NK-92 (cell line): ENCODE data around the gene FRY.

Experiments
- DNase-seq: peaks from one replicate; lab custom pipeline; 2025; ENCODE audit not compliant: unreplicated experiment; lab: John Stamatoyannopoulos, UW

FRY gene

DNA sequence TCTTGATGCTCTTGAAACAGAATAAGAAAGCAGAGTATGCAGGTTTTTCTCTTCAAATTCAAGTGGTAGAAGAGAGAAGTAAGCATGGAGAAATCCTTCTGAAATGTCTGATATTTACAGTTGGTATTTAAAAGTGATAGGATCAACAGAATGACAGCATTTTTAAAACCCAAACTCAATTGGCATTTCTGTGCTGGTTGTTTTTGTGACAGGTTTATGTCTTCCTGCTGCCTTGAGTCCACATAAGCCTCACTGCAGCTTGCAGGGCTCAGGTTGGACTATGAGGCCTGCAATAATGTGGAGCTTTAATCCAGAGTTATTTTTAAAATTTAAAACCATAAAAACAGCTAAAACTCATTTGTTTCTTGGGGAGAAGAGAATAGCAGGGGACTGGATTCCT is 178.5 kb downstream of the FRY start:
- DNase-seq: no peak

DNA sequence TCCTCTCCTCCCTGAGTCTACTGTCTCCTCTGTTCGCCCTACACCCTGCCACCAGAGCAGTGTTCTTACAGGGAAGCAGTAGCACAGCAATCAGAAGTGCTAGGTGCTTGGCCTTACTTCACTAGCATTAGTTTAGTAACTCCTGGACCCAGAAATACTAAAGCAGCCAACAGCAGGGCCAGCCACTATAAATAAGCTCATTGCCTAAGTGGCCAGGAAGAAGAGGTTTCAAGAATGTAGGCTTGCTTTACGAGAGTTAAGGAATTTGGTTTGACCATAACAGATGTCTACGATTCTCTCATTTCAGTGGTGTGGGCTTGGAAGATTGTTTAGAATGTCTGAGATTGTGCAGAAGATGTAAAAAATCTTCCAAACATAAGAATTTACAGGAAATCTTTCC is 180.2 kb downstream of the FRY start:
- DNase-seq: no peak

DNA sequence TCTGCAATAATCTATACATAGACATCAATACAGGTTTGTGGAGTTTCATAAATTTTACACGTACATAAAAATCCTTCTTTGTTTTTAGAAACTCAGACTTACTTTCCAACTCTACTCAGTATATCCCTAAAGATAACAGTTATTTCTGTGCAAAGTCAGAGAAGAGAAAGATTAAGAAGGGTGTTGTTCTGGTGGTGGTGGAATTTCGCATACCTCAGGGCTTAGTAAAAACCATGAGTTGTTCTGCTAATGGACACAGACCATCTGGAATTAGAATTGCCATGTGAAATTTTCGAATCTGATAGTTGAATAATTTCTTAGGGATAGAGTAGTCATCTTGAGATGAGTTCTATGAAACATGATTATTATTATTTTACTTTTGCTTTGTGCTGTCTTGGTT is 180.8 kb downstream of the FRY start:
- DNase-seq: no peak

DNA sequence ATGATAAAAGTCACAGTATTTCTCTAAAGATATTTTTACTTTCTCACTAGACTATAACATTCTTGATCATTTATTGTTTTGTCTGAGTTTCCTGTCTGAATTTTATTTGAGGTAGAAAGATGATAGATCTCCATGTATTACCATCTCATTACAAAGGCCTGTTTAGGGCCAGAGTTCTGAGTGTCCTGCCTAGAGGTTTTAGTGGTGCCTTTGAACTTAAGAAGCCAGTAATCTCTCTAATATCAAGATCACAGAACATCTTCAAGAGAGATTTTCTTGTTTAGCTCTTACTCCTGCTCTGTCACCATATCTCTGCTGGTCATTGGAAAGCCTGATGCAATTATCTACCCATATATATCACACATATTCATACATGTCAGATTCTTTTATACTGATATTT is 182.1 kb downstream of the FRY start:
- DNase-seq: no peak

DNA sequence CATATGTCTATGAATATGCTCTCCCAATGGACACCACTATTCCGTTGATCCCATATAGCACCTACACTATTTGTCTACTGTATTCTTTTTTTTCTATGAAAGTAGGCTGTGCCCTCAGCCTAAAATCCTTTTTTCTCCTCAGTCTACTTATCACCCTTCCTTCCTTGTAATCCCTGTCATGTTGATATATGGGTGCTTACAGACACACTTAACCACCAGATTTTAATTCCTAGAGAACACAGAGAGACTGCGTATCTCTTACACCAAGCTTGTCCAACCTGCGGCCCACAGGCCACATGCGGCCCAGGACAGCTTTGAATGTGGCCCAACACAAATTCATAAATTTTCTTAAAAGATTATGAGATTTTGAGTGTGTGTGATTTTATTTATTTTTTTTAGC is 182.5 kb downstream of the FRY start:
- no peak for DNase-seq

DNA sequence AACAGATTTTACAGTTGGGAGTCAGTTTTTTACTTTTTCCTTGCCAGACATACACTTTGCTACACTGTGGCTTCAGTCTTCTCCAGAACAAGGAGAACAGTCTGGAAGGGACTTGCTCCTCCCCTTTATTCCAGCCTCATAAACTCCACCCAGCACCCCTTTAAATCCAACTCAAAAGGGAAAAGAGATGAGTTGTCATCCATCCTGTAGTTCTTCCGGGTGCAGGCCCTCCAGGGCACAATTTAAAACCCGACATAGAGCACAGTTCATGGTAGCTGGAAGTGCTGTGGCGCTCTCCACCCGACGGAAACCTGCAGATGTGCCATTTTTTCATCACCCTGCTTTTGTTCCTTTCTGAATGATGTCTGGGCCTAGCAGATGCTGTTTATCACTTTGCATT is 184.7 kb downstream of the FRY start:
- no peak for DNase-seq

DNA sequence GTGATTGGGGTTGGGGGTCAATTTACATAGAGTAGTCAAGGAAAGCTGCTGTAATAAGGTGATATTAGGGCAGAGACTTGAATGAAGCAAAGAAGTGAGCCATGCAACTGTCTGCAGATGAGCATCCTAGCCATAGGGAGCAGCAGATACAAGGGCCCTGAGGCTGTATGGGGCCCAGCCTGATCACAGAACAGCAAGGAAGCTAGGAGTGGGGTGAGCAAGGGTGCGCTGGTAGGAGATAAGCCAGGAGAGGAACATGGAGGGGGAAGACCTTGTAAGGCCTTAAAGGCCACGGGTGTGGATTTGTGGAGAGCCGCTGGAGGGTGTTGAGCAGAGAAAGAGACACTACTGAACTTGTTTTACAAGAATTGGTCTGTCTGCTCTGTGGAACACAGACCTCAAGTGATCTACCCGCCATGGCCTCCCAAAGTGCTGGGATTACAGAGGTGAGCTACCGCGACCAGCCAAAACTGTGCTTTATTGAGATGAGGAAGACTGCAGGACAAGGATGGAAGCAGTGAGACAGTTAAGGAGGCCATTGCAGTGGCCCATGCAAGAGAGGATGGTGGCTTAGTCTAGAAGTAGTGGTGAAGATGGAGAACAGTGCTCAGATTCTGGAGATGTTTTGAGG is 190.6 kb downstream of the FRY start:
- DNase-seq: no peak

DNA sequence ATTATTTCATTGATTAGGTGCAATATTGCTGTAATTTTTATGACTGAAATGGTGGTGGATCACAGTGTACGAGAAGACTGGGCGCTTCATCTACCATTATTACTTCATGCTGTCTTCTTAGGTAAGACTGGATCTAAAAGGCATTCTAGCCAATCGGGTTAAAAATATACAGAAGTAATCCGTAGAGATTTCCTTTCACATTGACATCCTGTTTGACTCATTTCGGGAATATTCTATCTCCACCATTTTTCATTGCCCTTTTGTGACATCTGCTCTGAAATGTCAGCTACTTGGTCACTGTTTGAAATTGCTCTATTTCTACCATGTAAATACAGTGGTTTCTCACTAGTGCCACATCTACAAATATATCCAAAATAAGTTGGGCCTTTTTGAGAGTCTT is 193.3 kb downstream of the FRY start:
- DNase-seq: no peak

DNA sequence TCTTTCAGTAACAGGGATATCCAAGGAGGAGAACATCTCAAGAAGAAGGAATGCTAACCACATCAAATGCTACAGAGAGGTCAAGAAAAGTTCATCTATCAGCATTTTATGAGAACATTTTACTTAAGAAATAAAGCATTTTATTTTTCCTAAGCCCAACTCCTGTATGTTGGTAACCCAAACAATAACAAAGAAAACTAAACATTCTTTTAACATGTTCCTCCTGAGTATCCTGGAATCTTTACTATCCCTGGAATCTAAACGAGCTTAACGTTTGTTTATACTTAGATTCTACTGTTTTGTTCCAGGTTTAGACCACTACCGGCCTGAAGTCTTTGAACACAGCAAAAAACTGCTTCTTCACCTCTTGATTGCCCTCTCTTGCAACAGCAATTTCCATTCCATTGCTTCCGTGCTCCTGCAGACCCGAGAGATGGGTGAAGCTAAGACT is 193.9 kb downstream of the FRY start:
- DNase-seq: no peak

DNA sequence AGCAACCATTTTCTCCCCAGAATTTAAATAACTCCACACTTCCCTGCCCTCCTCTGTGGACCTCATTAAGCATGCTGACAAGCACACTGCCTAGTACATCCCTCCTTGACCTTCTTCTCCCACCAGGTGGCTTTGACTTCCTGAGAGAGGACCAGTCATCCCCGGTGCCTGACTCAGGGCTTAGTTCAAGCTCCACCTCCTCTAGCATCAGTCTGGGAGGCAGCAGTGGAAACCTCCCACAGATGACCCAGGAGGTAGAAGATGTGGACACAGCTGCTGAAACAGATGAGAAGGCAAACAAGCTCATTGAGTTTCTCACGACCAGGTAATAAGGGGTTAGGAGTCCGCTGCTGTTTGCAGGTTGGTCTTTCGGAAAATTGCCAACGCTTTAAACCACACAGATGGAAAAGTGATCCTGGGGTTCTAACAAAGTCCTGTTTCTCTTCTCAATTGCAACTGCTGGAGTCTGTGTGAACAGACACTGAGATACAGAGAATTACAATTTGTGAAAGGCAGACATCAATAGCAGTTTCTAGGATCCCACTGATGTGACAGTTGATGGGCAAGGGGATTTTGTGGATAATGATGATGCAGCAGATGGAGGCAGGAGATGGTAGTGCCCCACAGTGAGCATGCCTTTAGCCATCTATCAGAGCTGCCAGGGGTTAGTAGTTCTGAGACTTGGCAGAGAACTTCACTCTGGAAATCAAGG is 196.9 kb downstream of the FRY start:
- DNase-seq: no peak

DNA sequence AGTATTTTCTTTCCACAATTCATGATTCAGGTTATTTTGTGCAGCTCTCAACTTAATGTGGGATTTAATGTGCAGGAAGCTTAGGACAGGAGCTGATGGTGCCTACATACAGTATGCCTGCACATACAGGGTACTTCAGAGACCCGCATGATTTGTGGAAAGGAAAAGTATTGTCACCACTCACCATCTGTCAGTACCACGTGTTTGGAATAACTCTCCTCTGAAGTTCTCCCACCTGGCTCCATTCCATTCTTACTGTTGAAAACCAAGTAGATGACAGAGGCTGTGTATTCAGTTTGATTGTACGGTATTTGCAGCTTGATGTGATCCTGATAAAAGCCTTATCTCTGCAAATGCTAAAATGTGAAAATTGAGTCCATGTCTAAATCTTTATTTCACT is 197.9 kb downstream of the FRY start:
- no peak for DNase-seq

DNA sequence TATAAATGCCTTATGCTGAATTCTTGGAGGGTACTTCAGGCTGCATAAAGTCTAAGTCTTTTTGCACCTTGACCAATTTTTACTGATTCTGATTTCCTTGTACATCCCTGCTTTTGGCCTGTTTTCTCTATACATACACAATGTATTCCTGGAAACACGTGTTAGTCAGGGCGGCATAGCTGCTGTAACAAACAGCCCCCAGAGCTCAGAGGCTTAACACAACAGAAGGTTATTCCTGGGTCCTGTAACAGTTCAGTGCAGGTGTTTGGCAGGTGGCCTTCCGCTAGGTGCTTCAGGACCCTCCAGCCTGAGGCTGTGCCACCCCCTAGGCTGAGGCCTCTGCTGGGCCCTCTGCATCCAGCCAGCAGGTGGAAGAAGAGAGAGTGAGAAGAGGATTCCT is 200.7 kb downstream of the FRY start:
- no peak for DNase-seq

DNA sequence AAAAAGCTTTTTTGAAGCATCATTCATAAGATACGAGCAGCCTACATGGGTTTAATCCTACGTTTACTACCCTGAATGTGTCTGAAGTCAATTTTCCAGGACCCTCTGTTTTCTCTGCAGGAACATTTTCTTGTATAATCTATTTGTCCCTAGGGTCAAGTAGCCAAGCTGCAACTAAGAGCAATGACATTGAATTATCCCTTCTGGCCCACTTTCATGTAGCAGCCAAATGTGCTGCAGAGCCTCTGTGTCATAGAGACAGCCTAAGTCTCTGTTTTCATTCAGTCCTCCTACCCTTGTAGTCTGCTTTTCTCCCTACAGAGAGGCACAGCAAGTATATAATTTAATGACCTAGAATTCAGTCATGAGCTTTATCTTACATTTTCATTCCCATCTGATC is 201.5 kb downstream of the FRY start:
- DNase-seq: no peak

DNA sequence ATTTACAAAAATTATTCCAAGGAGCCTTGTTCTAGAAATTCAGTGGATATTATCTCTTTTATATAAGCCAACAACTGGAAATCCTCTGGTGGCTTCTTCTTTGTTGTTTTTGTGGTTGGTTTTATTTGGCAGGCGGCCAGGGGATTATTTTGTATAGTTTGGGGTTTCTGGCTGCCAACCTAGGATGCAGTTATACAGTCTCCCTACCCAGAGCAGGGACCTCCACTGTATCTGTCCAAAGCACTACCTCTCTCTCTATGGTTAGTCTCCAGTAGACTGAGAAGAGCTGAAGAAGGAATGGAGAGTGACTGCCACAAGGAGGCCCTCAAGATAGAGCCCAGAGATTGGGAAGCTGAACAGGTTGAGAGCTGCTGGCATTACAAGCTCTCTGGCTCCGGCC is 203.3 kb downstream of the FRY start:
- no peak for DNase-seq

DNA sequence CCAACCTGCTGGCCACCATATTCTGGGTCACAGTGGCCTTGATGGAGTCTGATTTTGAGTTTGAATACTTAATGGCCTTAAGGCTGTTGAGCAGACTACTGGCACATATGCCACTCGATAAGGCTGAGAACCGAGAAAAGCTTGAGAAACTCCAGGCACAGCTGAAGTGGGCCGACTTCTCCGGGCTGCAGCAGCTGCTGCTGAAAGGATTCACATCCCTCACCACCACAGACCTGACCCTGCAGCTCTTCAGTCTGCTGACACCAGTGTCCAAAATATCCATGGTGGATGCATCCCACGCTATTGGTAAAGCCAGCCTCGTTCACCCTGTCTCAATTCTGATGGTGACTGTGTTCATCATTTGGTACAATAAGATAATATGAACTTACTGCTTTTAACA is 206.1 kb downstream of the FRY start:
- no peak for DNase-seq

DNA sequence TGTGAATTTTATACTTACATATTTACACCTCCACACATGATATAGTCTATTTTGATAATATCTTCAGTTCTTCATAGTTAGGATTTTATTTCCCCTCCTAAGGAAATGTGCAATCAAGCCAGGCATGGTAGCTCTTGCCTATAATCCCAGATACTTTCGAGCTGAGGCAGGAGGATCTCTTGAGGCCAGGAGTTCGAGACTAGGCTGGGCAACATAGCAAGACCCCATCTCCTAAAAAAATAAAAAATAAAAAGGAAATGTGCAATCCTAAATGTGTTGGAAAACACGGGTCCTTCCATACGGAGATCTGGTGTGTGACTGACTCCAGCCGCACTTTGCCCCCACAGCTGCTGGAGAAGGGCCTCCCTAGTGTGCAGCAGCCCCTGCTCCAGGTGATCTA is 212.1 kb downstream of the FRY start:
- DNase-seq: no peak

DNA sequence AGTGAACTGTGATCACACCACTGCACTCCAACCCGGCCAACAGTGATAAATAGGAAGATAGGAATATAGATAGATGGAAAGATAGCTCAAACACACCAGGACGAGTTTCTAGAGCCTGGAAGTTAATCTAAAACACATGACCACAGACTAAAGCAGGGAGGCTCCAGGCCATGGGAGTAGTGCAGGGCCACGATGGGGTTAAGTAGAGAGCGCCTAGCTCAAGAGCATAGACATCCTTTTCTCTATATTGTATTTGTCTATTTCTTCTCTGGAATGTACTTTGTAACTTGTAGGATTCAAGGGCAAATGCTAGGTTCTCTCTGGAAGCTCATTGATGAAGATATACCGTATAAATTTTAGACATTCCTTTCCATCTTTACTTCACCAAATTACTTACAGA is 214.0 kb downstream of the FRY start:
- DNase-seq: no peak

DNA sequence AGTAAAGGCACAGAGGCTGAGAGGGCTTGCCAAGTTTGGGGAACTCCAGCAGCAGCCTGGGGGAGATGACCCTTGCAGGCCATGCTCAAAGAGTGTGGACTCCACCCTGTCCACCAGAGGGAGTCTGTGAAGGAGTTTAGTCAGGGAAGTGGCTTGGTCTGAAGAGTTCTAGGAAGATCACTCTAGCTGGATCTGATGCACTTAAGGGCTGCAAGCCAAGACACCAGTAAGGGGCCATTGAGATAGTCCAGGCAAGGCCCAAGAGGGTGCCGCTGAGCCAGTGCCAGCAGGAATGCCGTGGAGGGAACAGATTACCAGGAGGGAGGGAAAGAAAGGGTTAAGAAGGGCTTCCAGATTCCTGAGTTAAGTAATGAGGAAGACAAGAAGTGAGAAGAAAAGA is 214.9 kb downstream of the FRY start:
- DNase-seq: no peak

DNA sequence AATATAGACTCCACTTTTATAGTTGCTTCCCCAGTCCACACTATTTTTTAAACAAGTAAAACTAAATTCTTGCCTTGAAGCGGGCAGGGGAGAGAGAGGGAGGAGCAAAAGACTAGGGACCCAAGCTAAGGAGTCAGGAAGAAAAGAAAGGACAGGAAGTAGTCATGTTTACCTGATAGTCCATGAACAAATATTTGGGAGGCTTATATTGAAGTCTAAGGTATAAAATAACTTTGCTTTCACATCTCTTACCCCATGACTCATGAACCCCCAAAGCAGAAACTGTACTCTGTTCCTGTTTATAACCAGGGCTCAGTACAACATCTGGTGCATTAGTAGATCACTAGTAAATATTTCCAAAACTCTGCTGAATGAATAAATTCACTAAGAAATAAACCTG is 216.3 kb downstream of the FRY start:
- DNase-seq: no peak

DNA sequence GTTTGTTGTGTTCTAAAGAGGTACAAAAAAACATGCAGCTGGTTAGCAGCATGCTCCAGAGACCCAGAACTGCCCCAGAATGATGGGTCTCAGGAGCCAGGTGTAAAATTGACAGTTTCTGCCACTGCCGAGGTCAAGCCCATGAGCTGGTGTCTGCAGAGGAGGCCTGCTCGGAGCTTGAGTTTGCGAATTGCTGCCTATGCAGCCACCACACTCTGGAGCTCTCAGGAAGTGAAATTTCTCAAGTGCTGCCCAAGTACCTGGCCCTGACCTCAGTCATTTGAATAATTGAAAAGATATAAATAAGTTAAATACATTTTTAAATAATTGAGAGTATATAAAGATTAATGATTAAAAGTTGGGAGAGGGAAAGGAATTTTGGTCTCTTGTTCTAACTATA is 217.2 kb downstream of the FRY start:
- DNase-seq: no peak

DNA sequence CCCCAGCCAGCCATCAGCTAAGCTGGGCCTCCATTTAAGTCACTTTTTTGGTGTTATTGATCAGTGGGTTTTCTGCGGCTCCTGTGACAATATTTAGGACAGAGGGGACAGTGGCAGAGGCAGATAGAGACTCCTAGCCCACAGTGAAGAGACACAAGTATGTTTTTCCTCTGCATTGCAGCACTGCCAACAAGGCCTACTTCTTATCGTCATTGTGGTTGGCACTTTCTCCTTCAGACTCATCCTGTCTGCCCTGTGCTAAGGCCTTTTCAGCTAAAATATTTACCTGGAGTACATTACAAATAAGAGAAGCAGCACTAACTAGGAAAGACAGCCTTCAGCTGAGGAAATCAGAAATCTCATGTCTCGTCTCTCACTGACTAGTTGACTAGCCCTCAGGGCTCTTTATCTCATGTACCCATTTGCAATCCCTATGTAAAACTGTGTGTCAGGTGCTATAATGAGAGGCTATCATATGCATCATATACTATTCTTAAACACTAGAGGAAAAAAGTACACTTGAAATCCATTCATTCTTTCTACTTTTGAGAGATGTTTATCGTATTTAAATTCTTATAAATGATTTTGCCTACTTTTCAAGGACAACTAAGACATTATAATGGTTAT is 221.4 kb downstream of the FRY start:
- no peak for DNase-seq

DNA sequence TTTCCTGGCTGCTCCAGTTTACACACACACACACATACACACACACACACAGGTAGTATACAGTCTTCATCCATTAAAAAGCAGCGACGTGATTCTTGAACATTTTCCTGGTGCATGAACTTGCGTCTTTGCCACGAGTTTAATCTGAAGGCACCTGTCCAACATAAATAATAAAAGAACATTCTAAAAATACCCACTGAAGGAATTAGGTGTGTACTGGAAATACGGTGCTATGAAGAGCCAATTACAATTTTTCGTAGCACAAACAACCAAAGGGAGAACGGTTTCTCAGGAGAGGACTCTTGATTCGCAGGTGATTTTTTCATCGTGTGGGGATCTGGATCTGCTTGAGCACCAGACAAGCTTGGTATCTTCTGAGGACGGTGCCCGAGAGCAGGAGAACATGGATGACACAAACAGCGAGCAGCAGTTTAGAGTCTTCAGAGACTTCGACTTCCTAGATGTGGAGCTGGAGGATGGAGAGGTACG is 222.4 kb downstream of the FRY start:
- DNase-seq: no peak

DNA sequence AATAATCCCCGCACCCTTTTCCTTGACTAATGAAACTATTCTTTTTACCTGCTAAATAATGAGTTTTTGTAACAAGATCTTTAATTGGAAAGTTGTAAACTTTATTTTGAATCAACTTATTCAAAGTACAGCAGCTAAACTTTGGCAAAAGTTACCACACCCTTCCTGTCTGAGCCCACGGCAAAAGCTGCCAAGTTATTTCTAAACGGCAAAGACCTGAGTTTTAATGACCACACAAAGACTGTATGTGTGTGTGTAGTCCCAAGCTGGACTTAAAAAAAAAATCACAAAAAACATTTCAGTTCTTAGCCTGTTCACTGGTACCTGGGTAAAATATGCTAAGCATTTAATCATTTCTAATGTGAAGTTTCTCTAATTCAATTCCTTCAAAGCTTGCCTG is 222.8 kb downstream of the FRY start:
- DNase-seq: no peak
